Measurements from ENCODE around the gene RC3H2.
"Not testable (repeated sequence)": the region's sequence is repeated elsewhere in the genome, so short reads cannot be mapped to it uniquely, and the experiment has no call there.

Gene RC3H2

DNA sequence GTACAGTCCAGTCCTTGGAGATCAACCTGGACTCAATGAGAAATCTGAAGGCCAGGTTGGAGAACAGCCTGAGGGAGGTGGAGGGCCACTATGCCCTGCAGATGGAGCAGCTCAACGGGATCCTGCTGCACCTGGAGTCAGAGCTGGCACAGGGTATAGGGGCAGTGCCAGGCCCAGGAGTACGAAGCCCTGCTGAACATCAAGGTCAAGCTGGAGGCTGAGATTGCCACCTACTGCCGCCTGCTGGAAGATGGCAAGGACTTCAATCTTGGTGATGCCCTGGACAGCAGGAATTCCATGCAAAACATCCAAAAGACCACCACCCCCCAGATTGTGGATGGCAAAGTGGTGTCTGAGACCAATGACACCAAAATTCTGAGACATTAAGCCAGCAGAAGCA lies 66.7 kb downstream of the RC3H2 start:
- not testable (repeated sequence) for DNase-seq

DNA sequence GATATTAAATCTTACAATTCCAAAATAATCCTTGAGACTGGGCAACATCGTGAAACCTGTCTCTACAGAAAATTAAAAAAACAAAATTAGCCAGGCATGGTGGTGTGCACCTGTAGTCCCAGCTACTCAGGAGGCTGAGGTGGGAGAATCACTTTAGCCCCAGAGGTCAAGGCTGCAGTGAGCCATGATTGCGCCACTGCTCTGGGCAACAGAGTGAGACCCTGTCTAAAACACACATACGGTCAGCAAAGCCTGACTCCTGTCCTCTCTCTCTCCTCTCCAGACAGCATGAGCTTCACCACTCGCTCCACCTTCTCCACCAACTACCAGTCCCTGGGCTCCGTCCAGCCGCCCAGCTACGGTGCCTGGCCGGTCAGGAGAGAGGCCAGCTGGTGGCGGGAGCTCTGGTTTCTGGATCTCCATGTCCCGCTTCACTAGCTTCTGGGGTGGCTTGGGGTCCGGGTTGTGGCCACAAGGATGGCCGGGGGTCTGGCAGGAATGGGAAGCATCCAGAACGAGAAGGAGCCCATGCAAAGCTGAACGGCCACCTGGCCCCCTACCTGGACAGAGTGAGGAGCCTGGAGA lies 67.8 kb downstream of the RC3H2 start:
- no peak for DNase-seq

DNA sequence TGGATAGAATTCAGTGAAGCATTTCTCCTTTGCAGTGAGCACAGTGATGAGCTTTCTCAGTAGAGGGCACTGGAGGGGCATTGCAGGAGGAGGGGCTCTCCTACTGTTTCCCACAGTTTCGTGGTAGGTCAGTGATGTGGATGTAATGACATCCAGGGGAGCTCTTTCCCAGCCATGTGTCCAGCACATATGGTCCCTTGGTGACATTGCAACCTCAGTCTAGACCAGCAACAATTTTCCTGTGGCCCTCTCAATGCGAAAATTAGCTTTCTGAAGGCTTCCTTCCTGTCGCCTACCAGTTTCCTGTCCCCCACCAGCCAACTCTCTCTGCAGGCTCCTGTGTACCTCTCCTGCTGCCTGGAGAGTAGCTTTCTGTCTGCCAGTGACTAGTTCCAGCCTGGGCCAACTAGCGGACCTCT lies 69.8 kb downstream of the RC3H2 start:
- DNase-seq, result no peak

DNA sequence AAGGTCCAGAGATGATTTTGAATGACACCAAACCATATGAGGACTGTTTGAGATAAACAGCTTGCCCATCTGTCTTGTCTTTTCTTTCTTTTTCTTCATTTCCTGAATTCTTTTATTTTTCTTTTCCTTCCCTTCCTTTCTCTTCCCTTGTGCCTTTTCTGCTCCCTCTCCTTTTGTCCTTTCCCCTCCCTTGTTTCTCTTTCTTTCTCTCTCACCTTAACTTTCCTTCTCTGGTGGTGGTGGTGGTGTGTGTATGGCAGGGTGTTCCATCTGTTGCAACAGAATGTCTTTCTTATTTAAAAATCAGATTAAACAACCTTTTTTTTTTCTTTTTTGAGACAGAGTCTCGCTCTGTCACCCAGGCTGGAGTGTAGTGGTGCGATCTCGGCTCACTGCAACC lies 73.0 kb downstream of the RC3H2 start:
- no peak for DNase-seq

DNA sequence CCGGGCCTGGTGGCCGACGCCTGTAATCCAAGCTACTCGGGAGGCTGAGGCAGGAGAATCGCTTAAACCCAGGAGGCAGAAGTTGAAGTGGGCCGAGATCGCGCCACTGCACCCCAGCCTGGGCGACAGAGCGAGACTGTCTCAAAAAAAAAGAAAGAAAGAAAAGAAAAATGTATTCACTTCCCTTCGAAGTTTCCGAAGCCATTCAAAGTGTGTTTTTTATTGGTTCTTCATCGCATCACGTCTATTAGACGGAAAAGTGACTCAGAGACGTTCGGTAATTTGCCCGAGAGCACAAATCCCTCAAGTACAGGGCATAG lies 76.2 kb downstream of the RC3H2 start:
- DNase-seq, result not testable (repeated sequence)

DNA sequence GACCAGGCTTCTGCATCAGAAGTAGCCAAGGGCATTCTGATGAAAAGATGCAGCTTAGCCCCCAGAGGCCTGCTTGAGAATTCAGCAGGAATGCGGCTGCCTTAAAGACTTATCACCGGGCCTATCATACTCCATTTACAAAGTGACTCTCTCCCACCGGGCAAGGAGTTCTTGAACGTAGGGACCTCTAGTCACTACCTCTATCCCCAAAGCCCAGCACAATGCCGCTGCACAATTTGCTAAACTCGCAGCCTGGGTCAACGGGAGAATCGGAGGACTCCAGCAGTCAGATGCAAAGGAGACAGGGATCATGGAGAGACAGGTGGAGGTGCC lies 77.4 kb downstream of the RC3H2 start:
- DNase-seq, result no peak

DNA sequence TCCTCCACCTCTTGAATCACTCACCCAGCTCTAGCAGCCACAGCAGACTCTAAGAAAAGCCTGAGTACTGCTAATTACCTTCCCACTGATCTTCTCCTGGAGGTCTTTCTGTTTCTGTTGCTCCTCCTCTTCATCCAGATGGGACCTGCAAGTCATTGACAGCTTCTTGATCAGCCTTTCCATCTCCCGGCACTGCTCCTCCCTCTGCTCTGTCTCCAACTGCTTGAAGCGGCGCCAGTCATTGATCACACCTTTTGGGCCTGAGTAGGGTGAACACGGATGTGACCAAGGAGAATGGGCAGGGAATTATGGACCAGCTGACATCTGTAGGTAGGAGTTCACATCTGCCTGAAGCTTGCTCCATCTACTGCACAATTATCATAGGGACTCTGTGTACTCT lies 82.2 kb downstream of the RC3H2 start:
- no peak for DNase-seq

DNA sequence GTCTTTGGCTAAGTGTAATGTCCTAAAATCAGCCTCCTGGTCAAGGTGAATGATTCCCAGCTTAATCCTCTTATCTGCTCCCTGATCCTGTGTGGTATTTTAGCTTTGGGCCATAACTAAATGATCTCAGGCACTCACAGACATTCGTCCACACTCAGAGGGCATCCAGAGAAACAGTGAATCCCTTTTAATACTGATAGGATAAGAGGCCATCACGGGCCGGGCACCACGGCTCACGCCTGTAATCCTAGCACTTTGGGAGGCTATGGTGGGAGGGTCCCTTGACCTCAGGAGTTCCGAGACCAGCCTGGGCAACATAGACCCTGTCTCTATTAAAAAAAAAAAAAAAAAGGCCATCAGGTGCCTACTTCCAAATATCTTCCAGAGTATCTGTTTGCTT lies 83.1 kb downstream of the RC3H2 start:
- DNase-seq, result no peak

DNA sequence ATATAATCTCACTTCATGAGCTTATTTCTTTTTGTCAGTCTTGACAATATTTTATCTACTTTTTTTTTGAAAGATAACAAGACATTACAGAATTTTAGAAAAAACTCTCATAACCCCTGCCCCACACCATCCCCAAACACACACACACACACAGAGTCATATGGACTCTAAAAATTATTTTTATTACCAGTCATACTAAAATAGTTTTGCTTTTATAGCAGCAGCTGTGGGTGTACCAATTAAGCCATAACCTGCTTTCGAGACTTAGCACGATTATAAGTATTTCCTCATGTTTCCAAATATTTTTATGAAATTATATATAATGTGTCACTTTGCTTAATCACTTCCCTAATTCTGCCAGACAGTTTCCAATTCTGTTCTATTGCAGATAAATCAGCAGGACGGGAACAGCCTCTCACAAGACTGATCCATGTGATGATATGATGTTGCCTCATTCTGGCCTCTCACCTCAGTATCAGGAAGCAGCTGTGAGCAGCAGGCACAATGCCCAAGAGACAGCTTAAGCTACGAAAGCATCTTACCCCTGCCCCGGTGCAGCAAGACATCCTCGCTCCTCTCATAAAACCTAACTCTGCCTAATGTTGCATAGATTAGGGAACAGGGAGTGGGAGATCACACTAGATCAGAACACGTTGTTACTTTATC lies 83.7 kb downstream of the RC3H2 start:
- no peak for DNase-seq

- no peak for DNase-seq
These were observed 84.7 kb downstream of the RC3H2 start for GRCh38 chr9:122820490-122820845.

GRCh38 chr9:122819791-122820489 lies 85.2 kb downstream of the RC3H2 start:
- no peak for DNase-seq

DNA sequence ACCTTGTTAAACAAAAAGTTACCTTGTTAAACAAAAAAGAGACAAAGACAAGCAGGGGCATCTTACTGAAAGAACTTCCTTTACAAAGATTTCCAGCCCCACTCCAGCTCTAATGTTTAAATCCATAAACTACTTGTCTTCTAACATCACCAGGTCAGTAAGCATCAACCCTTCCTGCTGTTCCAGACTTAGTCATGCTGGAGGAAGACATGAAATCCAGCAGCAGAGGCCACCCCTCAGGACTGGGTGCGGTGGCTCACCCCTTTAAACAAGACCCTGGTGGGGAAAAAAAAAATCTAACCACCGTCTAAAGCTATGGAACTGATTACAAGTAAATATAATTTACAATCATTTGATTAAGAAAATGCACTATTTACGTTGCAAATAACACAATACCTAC lies 85.8 kb downstream of the RC3H2 start:
- no peak for DNase-seq

GRCh38 chr9:122816163-122816867 lies 88.8 kb downstream of the RC3H2 start:
- peak; percentile 19 for DNase-seq

GRCh38 chr9:122815544-122815943 lies 89.6 kb downstream of the RC3H2 start:
- no peak for DNase-seq

- DNase-seq, result no peak
These were observed 90.6 kb downstream of the RC3H2 start for GRCh38 chr9:122814545-122814944.

DNA sequence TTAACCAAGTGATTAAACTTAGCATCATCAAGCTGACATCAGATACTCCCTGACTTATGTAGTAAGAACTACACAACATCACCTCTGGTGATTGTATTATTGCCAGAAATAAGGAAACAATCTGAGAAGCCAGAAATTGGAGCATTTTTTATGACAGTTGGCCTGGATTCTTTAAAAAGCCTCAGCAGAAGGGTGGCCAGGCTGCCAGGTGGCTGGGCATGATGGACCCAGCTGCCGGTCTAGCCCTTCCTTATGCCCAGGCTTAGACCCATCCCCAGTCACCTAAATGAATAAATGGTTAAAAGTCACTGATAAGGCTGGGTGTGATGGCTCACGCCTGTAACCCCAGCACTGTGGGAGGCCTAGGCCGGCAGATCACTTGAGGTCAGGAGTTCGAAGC lies 92.4 kb downstream of the RC3H2 start:
- DNase-seq, result no peak

DNA sequence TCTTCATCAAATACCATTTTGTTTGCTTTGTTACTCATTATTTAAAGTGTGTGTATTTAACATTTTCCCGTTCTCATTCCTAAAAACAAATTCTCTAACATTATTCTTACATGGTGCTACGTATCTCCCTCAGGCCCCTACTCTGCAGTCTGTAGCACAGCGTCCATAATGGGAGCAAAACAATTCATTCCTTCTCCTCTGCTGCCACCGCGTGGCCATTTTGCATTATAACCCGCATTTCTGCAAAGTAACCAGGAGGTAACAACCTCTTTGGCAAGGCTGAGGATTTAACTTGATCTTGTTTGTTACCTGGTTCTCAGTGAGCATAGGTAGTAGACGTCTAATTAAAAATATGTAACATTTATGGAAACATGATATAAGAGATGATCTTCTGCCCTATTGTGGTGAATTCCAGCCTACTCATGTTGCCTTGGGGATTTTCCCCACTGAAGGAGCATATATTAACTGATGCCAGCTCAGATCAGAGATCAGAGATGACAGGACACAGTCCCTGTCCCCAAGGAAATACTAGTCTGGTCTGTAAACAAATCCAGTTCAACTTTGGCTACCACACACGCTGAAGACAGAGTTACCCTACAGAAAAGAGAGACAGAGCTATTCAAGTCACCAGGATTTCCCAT lies 94.7 kb downstream of the RC3H2 start:
- DNase-seq, result peak; percentile 64

- DNase-seq, result not testable (repeated sequence)
These were observed 95.9 kb downstream of the RC3H2 start for GRCh38 chr9:122809261-122809660.

- no peak for DNase-seq
These were observed 97.0 kb downstream of the RC3H2 start for GRCh38 chr9:122808141-122808540.

- no peak for DNase-seq
These were observed 97.8 kb downstream of the RC3H2 start for GRCh38 chr9:122807271-122807900.

DNA sequence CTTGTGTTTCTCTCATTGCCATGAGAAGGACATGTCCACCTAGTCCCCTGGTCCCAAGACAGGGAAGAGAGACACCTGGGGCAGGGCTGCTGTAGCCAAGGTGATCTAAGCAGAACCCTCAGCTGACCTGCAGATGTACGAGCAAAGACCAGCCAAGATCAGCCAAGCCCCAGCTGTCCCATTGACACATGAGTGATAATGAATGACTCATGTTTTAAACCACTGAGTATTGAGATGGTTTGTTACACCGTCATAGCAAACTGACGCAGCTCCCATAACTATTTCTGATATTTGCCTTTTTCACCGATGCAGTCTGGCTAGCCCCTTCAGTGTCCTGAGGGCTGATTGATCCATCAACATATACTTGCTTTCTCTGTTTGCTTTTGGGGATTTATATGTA lies 98.5 kb downstream of the RC3H2 start:
- no peak for DNase-seq

DNA sequence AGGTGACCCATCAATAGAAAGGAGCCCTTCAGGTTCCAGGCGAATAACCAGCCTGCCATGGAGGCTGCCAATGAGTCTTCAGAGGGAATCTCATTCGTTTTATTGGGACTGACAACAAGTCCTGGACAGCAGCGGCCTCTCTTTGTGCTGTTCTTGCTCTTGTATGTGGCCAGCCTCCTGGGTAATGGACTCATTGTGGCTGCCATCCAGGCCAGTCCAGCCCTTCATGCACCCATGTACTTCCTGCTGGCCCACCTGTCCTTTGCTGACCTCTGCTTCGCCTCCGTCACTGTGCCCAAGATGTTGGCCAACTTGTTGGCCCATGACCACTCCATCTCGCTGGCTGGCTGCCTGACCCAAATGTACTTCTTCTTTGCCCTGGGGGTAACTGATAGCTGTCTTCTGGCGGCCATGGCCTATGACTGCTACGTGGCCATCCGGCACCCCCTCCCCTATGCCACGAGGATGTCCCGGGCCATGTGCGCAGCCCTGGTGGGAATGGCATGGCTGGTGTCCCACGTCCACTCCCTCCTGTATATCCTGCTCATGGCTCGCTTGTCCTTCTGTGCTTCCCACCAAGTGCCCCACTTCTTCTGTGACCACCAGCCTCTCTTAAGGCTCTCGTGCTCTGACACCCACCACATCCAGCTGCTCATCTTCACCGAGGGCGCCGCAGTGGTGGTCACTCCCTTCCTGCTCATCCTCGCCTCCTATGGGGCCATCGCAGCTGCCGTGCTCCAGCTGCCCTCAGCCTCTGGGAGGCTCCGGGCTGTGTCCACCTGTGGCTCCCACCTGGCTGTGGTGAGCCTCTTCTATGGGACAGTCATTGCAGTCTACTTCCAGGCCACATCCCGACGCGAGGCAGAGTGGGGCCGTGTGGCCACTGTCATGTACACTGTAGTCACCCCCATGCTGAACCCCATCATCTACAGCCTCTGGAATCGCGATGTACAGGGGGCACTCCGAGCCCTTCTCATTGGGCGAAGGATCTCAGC lies 104.8 kb downstream of the RC3H2 start, which contains the start of gene OR1K1:
TSS of gene OR1K1 (plus strand) at position 58 of the 995 bp plus-strand sequence. CDS start at position 58, 0 bp downstream.
- no peak for DNase-seq

All from T-helper 9 cell (primary cell).